ENCODE data around the gene PACS2. TPM values are rescaled to one million over a fixed set of nuclear protein-coding genes. Genes with fewer than 3 reads are reported as not detected.
A peak's percentile ranks its signal among the peaks of the same experiment; 100 is the strongest.

The PACS2 gene
- total and polyA plus RNA-seq, 2 of the 8 experiments (the other 6 are each of a cell fraction or from before 2014, with no cell fraction given), result 38.0 to 62.8 TPM

GRCh38 chr14:105356927-105357326, 42.4 kb downstream of the PACS2 start:
- no peak overlapping the region for H2BK12ac ChIP-seq (ENCODE audit: low read depth, low read length)
- H3K4me2 ChIP-seq (ENCODE audit: insufficient read depth in 1 of 2, low read depth in 2 of 2, low read length in 2 of 2), result peak overlapping the region in 1 of 2 experiments; percentile 27; a peak in 1 of 4 replicates
- FAIRE-seq (no peak), DNase-seq (ENCODE audit: low read depth in 1 of 2, low spot score in 2 of 2) (no peak)
- no peak overlapping the region for H3K4me3 ChIP-seq (ENCODE audit: extremely low read depth in 1 of 4, insufficient read depth in 2 of 4, low read depth in 3 of 4, low read length in 4 of 4)
- no peak overlapping the region for H4K91ac ChIP-seq (replicated peaks; ENCODE audit: insufficient read length, low read length)
- POLR2A ChIA-PET (ENCODE audit: partially characterized antibody), result no interaction called here
- H4K20me1 ChIP-seq (replicated peaks in 1 of 2; ENCODE audit: control insufficient read depth in 1 of 2, insufficient read depth in 2 of 2, low read length in 2 of 2), result peaks cover 0 to 16% of the 10 kb centered on the region in 2 experiments
- no peak overlapping the region for H3K9ac ChIP-seq (replicated peaks in 1 of 4; ENCODE audit: extremely low read depth in 1 of 4, low read depth in 3 of 4, low read length in 3 of 4)
- no peak overlapping the region for H3K14ac ChIP-seq (ENCODE audit: insufficient read length)
- CTCF ChIA-PET (ENCODE audit: partially characterized antibody), result interaction anchor here (0.7 to 1.9 kb wide), 6 partner anchors 13 to 150 kb away, joined by 3 to 5 read pairs (median 4); no protein-coding TSS in a partner anchor
- H3K18ac ChIP-seq (ENCODE audit: extremely low read depth, low read length), result no peak overlapping the region
- no peaks in the 10 kb centered on the region for H3K79me1 ChIP-seq (ENCODE audit: low read depth, low read length)
- H3K4ac ChIP-seq (replicated peaks; ENCODE audit: insufficient read length, low read depth, low read length), result no peak overlapping the region
- no peaks in the 10 kb centered on the region for H3K79me2 ChIP-seq (ENCODE audit: control insufficient read depth in 1 of 2, insufficient read depth in 2 of 2, low read length in 2 of 2)
- no peaks in the 10 kb centered on the region for H3K27me3 ChIP-seq (replicated peaks in 1 of 4; ENCODE audit: control insufficient read depth in 3 of 4, extremely low read depth in 1 of 4, insufficient read depth in 3 of 4, low read length in 3 of 4)
- peak overlapping the region; percentile 43 for H4K5ac ChIP-seq (ENCODE audit: insufficient read length, low read depth, low read length)
- no peak overlapping the region for H2BK15ac ChIP-seq (ENCODE audit: low read length)
- H3K23ac ChIP-seq (ENCODE audit: insufficient read length), result no peak overlapping the region
- H2BK5ac ChIP-seq (ENCODE audit: low read depth, low read length), result no peak overlapping the region
- H2AFZ ChIP-seq (ENCODE audit: low read length), result no peak overlapping the region
- peak overlapping the region; percentile 6 for H3K56ac ChIP-seq (replicated peaks; ENCODE audit: insufficient read length, low read depth, low read length)
- H2BK120ac ChIP-seq (replicated peaks; ENCODE audit: low read depth, low read length), result no peak overlapping the region
- 60% methylated on average over 9 of the region's 9 CpGs; no CpG with 5 or more reads in 1 of the 2 experiments for WGBS, 2 experiments (ENCODE audit: extremely low coverage in 1 of 2, insufficient coverage in 1 of 2, insufficient read length in 1 of 2, insufficient replicate concordance in 2 of 2, low coverage in 1 of 2, low lambda C conversion rate in 2 of 2, missing lambda C conversion rate in 1 of 2)
- no peaks in the 10 kb centered on the region for H3K9me3 ChIP-seq (ENCODE audit: insufficient read depth in 2 of 2, low read depth in 1 of 2, low read length in 1 of 2)
- no peak overlapping the region for H3K27ac ChIP-seq (ENCODE audit: low read depth, low read length)
- no peak overlapping the region for H2AK5ac ChIP-seq (ENCODE audit: low read depth, low read length)
- no peaks in the 10 kb centered on the region for H3K23me2 ChIP-seq (ENCODE audit: low read depth, low read length)
- peak overlapping the region; percentile 35 for H4K8ac ChIP-seq (ENCODE audit: extremely low read depth, insufficient read depth, low read length)
- no peak overlapping the region for H2BK20ac ChIP-seq (ENCODE audit: low read length)
- H3K4me1 ChIP-seq (replicated peaks in 1 of 4; ENCODE audit: control insufficient read depth in 3 of 4, insufficient read depth in 4 of 4, low read length in 3 of 4), result peaks cover 0 to 13% (median 4%) of the 10 kb centered on the region in 4 experiments; a peak in 5 of 7 replicates
- no peaks in the 10 kb centered on the region; a peak in 1 of 8 replicates for H3K36me3 ChIP-seq (ENCODE audit: control insufficient read depth in 2 of 4, insufficient read depth in 4 of 4, low read length in 3 of 4)
- TF ChIP-seq SIRT6 (IDR thresholded peaks at IDR 0.05; ENCODE audit: low read length), result no peak

Measured in H1 (cell line).